Mucosa of gallbladder (tissue), 1 donor: Measurements from ENCODE around the gene GET4. TPM values are rescaled to one million over a fixed set of nuclear protein-coding genes. Genes with fewer than 3 reads are reported as not detected.
"Not testable (repeated sequence)": the region's sequence is repeated elsewhere in the genome, so short reads cannot be mapped to it uniquely, and the experiment has no call there.

Experiments used
- DNase-seq: peaks from one replicate; pipeline ENCODE4 v3.0.0-alpha.2; 2020; ENCODE audit warnings: low spot score
- total RNA-seq: library from RNA; stranded (reverse); gene quantifications from one replicate; pipeline ENCODE4 v1.2.1, GENCODE V29; 2021
- donor health status: DM: no; HTN: no; CAD: no.

GET4 gene
- total RNA-seq, 1 donor from 2014 or later = 37.5 TPM

DNA sequence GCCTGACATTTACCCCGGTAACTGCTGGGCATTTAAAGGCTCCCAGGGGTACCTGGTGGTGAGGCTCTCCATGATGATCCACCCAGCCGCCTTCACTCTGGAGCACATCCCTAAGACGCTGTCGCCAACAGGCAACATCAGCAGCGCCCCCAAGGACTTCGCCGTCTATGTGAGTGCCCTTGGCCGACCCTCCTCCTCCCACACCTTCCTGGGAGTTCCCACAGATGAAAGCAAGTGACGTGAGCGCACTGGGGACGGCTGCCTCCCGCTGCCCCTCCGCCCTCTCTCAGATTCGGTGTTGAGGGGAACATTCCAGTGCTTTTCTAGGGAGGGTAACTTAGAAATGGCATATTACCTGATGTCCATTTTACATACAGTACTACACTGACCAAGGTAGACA lies 7.0 kb upstream of the GET4 start:
- no peak for DNase-seq

DNA sequence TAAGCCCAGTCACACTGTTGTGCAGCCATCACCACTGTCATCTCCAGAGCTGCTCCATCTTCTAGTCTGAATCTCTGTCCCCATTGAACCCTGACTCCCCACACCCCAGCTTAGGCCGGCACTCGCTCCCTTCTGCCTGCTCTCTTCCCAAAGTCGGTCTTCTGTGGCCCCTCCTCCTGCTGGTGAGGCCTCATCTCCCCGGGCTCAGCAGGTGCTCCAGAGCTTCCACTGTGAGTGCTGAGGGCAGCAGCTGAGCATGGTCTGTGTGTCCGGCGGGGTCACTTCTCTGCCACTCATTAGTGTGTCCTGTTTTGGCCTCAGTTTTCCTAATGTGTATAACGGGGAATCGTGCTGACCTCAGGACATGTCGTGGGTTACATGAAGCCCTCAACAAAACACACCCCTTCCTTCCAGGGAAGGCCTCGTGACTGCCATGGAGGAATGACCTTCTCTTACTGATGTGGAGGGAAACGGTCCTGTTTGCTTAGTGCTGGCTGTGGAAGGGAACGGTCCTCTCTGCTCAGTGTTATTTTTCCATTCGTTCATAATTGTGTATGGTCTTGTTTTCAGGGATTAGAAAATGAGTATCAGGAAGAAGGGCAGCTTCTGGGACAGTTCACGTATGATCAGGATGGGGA lies 4.3 kb upstream of the GET4 start:
- DNase-seq = no peak

DNA sequence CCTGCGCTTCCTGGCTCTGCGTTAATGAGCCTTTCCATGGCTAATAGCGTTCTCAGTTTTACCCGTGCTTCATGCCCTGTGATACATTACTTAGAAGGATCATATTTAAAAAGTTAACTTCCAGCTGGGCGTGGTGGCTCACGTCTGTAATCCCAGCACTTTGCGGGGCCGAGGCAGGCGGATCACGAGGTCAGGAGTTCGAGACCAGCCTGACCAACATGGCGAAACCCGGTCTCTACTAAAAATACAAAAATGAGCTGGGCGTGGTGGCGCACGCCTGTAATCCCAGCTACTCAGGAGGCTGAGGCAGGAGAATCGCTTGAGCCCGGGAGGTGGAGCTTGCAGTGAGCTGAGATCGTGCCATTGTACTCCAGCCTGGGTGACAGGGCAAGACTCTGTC lies 3.7 kb upstream of the GET4 start:
- not testable (repeated sequence) for DNase-seq

GRCh38 chr7:873367-874002 lies 2.9 kb upstream of the GET4 start:
- peak; percentile 88 for DNase-seq

DNA sequence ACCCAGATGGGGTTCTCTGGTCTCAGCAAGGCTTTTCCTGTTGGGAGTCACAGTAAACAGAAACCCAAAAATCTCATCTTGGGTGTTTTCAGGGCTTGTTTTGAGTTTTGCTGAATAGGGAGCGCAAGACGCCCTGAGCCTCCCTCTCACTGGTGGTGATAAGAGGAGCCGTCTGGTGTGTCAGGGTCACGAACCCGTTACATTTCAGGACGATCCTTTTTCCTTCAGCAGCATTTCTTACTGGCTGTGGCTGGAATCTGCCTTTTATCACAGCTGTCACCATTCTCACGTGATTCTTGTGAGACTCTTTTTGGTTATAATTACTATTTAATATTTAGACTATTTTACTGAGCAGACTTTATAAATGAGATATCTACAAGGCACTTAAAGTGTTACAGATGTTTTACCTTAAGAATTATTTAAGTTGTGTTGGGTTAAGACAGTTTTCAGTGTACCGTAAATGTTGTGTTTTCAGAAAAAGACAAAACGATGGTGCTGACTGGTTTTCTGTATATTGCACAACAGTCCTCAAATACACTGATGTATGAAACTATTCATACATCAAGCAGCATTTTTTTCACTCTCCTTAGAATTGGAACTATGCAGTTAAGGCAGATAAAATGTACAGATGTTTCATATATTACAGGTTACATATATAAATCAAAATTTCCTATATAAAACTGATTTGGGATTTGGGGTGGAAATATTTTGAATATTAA lies 2.2 kb upstream of the GET4 start:
- DNase-seq = no peak

DNA sequence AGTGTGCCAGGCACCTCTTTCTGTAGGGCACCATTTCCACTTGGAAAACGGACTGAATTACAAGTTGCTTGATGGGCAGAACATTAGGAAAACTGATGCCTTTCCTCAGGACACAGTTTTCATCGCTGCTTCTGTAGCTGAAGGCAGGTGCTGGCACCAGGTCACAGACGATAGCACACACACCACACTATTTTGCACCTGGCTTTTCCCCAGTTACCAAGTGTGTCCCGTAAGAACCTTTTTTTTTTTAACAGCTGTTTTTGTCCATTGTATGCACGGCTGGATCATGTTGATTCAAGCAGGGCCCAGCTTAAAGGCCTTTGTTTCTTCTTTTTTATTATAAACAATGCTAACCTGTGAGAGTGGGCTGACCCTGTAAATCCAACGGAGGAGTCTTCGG lies 1.3 kb upstream of the GET4 start:
- DNase-seq = no peak

DNA sequence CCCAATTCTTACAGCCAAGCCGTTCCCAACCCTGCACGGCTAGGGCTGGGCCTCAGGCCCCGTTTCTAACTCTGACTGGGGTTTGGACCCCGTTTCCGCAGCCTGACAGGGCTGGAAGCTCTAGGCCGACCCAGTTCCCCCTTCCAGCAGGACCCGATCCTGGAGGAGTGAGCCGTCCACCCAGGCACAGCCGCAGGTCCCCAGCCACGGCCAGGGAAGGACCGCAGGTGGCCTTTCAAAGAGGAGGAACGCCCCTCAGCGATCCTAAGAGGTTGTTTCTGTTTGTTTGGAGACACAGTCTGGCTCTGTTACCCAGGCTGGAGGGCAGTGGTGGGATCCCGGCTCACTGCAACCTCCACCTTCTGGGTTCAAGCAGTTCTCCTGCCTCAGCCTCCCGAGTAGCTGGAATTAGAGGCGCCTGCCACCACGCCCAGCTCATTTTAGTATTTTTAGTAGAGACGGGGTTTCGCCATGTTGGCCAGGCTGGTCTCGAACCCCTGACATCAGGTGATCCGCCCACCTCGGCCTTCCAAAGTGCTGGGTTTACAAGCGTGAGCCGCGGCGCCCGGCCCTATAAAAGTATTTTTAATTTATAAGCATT lies 778 bp upstream of the GET4 start:
- DNase-seq = no peak

DNA sequence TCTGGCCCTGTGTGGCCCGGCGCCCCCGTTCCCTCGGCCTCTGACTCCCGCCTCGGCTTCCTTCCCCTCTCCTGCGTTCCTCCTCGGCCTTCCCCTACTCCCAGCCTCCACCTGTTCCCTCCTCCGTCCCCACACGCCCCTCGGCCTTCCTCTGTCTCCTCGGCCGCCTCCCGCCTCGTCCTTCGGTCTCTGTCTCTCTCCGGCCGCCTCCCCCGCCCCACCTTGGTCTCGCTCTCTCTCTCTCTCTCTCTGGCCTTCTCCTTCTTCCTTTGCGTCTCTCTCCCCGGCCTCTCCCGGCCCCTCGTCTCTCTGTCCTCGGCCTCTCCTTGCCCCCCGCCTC lies 588 bp downstream of the GET4 start:
- DNase-seq = no peak

DNA sequence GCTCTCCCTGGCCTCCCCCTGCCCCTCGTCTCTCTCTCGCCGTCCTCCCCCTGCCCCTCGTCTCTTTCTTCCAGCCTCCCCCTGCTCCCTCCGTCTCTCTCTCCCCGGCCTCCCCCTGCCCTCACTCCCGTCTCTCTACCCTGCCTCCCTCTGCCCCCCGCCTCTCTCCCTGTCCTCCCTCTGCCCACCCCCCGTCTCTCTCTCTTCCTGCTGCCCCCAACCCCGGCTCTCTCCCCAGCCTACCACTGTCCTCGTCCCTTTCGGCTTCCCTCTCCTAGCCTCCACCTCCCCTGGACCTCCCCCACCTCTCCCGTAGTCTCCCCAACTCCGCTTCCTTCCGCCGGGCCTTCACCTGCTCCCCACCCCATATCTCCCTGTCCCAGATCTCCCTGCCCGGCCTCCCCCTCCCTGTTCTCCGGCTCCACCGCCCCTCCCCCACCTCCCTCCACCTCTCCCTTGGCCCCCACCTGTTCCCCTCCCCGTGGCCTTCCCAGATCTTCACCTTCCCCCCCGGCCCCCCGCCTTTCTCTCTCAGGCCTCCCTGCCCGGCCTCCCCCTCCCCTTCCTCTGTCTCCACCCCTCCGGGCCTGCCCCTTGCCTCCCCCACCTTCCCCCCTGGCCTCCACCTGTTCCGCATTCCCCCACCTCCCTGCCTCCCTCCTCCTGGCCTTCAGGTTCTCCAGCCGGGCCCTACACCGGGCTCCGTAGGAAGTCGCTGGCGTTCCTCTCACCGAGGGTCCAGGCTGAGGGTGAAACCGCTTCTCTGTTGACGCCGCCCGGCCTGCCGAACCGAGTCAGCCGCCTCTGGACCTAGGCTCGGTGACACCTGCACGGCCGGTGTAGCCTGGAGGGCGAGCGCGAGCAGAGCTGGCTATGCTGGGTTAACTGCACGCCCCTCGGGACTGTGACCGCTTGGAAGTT lies 1.2 kb downstream of the GET4 start:
- no peak for DNase-seq

DNA sequence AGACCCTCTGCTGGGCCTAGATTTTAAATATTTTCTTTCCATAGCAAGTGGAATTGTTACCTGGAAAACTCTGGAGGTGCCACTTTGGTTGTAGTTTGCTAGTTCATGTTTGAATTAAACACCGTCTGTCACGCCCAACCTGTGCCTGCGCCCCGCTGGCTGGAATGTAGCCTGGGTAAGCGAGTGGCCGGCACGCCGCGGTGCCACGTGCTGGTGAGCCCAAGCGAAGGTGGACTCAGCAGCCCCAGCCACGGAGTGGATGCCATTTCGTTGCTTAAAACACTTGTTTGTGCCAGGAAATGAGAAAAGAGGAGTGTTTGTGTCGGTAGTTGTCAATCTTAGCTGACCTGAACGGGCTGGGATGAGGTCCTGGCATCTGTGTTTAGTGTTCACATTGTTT lies 2.7 kb downstream of the GET4 start:
- DNase-seq = no peak

- DNase-seq = no peak
These were observed 3.4 kb downstream of the GET4 start for GRCh38 chr7:879706-880105.

DNA sequence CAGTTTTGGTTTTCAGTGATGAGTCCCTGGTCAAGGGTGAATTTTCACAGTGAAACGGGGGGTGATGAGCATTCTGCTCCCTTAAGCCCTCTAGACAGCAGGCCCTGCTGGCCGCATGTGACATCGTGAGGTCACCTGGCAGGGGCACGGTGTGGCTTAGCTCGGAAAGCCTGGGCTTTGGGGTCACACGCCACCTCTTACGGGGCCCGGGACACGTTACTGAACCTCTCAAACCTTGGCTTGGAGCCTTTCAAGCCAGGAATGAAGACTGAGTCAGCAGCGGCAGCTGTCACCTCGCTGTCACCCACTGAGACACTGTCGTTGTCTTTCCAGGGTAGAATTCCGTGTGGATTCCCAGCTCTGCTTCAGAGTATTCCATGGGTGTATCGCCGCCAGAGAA lies 4.1 kb downstream of the GET4 start:
- DNase-seq = no peak

GRCh38 chr7:881441-882234 lies 5.3 kb downstream of the GET4 start:
- DNase-seq = no peak

- no peak for DNase-seq
These were observed 6.1 kb downstream of the GET4 start for GRCh38 chr7:882336-883035.

GRCh38 chr7:883055-884021 lies 7.0 kb downstream of the GET4 start:
- DNase-seq = no peak

GRCh38 chr7:884191-885003 lies 8.0 kb downstream of the GET4 start:
- no peak for DNase-seq

DNA sequence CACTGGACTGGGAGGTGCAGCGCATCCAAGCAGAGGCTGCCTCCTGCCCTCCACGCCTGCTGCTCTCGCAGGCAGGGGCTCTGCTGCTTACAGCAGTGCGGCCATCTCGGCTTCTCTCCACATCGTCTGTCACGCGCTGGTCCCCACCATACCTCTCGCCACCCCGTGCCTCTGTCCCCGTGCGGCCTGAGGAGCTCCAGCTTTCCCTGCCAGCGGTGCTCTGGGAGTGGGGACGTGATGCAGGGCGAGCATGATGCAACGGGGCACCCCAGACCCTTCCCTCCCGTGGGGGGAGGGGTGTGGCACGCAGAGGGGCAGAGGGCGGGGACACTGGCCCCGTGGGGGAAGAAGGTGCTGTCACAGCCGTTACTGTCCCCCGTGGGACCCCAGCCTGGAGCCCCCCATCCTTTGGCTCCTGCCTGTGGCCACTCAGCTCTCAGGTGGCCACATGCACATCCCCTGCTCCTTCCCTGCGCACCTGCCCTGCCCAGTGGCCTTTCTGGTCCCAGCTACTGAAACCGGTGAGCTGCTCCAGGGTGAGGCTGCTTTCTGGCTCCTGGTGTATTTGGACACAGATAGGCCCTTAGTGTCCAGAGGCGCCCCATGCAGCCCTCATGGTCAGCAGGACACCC lies 9.0 kb downstream of the GET4 start:
- no peak for DNase-seq
